BE2C (cell line): ENCODE results near the gene SNHG17.
A peak's percentile ranks its signal among the peaks of the same experiment; 100 is the strongest.

ENCODE experiments used
- DNase-seq: peaks from one replicate; pipeline ENCODE4 v3.0.0-alpha.2; 2020
- H3K27me3 ChIP-seq: fragments of 250-450 bp; sonication (Bioruptor Pico); 2 replicates; pipeline ENCODE4 v1.5.1; 2020; ENCODE audit warnings: mild to moderate bottlenecking
- H3K36me3 ChIP-seq: fragments of 250-450 bp; sonication (Bioruptor Pico); 2 replicates; pipeline ENCODE4 v1.5.1; 2020; ENCODE audit warnings: mild to moderate bottlenecking
- H3K4me1 ChIP-seq: fragments of 250-450 bp; sonication (Bioruptor Pico); 2 replicates; pipeline ENCODE4 v1.5.1; 2020
- H3K4me3 ChIP-seq: 2 replicates; pipeline ENCODE4 v1.5.1; 2011; ENCODE audit warnings: low read depth, low read length
- H3K9me3 ChIP-seq: fragments of 250-450 bp; sonication (Bioruptor Pico); 2 replicates; pipeline ENCODE4 v1.5.1; 2020
- TF ChIP-seq, protein P1 (sequence below): IDR thresholded peaks from 2 replicates; pipeline ENCODE4 v1.5.1; 2012; ENCODE audit warnings: mild to moderate bottlenecking, low read depth, low read length

SNHG17 gene

DNA sequence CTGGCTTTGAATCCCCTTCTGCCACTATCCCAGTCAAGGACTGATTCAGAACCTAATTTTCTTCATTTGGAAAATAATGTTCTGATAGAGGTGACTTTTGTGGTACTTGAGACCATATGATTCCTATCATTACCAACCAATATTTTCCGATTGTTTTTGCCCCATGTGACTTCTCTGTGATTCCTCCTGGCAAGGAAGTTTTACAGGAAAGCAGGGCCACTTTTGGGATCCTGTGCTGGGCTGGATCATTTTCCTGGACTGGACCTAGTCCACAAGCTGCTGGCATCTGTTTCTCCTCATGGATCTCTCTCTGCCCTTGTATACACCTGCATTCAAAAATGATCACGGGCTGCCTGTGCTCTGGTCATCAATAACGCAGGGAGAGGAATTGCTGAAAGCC, 13.9 kb upstream of the SNHG17 start:
- Histone ChIP-seq H3K27me3 (no peaks in the 10 kb centered on the region), H3K36me3 (peaks cover 10% of the 10 kb centered on the region), H3K4me1 (no peaks in the 10 kb centered on the region), H3K4me3 (no peak overlapping the region), H3K9me3 (no peaks in the 10 kb centered on the region)
- TF ChIP-seq, protein P1, sequence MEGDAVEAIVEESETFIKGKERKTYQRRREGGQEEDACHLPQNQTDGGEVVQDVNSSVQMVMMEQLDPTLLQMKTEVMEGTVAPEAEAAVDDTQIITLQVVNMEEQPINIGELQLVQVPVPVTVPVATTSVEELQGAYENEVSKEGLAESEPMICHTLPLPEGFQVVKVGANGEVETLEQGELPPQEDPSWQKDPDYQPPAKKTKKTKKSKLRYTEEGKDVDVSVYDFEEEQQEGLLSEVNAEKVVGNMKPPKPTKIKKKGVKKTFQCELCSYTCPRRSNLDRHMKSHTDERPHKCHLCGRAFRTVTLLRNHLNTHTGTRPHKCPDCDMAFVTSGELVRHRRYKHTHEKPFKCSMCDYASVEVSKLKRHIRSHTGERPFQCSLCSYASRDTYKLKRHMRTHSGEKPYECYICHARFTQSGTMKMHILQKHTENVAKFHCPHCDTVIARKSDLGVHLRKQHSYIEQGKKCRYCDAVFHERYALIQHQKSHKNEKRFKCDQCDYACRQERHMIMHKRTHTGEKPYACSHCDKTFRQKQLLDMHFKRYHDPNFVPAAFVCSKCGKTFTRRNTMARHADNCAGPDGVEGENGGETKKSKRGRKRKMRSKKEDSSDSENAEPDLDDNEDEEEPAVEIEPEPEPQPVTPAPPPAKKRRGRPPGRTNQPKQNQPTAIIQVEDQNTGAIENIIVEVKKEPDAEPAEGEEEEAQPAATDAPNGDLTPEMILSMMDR: no peak
- no peak for DNase-seq

DNA sequence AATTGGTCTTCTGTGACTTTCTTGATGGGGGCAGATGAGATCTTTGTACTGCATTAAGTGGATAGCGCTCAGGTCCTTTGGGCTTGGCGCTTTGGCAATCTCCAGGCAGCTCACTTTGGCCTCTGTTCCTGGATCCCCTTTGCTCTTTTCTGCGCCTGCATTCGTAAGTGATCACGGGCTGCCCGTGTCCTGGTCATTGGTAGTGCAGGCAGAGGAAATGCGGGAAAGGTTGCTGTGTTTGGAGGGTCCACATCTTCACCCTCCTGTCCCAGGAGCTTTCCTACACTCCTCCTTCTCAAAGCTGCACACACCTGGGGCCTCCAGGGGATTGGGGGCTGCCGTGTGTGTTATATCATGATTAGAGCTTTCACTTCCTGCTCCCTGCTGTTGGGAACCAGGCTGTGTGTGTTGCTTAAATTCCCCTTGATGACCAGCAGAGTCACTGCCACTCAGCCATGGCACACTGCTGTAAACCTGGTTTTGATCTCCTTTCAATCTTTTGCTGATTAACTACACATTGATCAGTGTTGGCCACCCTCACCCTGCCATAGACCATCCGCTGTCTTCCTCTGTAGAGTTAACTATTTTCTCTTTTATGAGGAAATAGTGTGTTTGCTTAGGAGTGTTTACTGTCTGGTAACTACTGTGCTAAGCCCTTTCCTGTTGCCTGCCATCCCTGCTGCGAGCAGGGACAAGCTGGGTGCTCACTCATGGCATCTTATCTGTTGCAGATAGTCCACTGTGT, 13.0 kb upstream of the SNHG17 start:
- Histone ChIP-seq H3K9me3 (no peaks in the 10 kb centered on the region), H3K27me3 (no peaks in the 10 kb centered on the region), H3K4me1 (no peaks in the 10 kb centered on the region), H3K4me3 (no peak overlapping the region), H3K36me3 (peaks cover 10% of the 10 kb centered on the region)
- TF ChIP-seq, protein P1: no peak
- no peak for DNase-seq

DNA sequence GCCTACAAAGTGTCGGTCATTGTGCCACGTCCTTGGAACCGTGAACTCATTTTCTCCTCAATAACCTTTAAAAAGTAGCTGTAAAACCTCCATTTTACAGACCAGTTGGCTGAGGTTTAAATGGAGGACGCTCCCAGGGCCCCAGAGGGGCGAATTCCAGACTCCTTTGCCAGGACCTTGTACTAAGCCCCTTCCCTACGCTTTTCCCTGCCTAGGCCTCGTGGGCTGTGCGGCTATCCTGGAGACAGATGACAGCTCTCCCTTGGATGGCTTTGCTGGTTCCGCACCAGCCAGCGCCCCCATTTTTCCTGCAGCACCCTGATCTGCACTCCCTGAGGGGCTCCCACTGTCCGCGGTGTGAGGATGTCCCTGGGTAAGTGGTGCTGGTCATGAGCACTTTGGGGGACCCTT, 12.1 kb upstream of the SNHG17 start:
- TF ChIP-seq, protein P1: no peak
- H3K4me3 ChIP-seq: peak overlapping the region; percentile 98
- no peaks in the 10 kb centered on the region for H3K4me1 ChIP-seq
- DNase-seq: no peak
- peaks cover 10% of the 10 kb centered on the region for H3K36me3 ChIP-seq
- H3K9me3 ChIP-seq: no peaks in the 10 kb centered on the region
- no peaks in the 10 kb centered on the region for H3K27me3 ChIP-seq

DNA sequence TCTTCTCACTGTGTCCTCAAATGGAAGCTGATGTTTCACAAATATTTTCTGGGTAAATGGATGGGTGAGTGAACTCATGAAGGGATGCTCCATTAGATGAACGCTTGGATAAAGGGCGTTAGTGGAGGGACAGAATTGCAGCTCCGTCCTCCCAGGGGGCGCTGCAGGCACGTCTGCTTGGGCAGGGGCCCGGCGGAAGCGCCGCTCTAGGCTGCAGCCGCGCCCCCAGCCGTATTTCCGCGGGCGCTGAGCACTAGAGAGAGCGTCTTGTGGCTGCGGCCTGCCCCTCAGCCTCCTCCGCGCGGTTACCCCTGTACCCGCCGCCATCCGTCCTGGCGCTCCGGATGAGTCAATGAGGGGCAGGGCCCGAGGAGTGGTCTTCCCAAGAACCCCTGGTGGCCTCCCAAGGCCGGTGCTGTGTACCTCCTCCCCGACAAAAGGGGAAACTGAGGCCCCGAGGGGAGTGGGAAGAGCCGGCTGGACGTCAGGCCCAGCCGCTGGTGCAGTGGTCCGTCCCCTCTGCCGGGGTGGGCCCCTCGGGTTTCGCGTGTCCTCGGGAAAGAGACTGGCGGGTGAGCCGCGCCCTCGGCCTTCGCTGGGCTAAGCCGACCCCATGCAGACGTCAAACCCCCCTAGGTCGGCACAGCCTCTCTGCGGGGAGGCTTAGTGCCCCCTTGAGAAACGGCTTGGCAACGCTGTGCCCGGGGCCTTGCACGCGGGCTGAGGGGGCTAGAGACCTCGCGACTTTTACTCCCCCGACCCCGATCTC, 11.5 kb upstream of the SNHG17 start:
- no peaks in the 10 kb centered on the region for H3K9me3 ChIP-seq
- peak; percentile 96 for DNase-seq
- peaks cover 10% of the 10 kb centered on the region for H3K36me3 ChIP-seq
- no peaks in the 10 kb centered on the region for H3K4me1 ChIP-seq
- no peaks in the 10 kb centered on the region for H3K27me3 ChIP-seq
- TF ChIP-seq, protein P1: peak; percentile 93
- H3K4me3 ChIP-seq: peak overlapping the region; percentile 98

DNA sequence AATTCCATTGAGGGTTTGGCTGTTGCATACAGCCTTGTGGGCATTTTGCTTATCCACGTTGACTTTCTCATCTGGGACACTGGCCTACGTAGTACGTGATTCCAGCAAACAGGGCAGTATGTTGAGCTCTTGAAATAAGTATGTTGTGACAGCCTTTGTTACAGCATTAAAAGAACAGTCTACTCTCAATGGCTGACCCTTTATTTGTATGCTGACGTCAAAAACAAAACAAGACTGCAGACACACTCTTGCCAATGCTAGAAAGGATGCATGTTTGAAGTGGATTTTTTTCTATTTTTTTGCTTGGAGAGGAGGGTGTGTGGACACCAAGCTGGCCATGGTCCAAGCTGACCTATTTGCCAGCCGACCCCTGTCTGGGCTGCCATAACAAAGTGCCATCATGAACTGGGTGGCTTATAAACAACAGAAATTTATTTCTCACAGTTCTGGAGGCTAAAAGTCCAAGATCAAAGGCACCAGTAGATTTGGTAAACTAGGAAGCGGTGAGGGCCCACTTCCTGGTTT, 10.8 kb upstream of the SNHG17 start:
- H3K4me1 ChIP-seq: no peaks in the 10 kb centered on the region
- TF ChIP-seq, protein P1: no peak
- H3K36me3 ChIP-seq: peaks cover 10% of the 10 kb centered on the region
- H3K27me3 ChIP-seq: no peaks in the 10 kb centered on the region
- no peak for DNase-seq
- 0 out of 2 replicates have a peak overlapping the region, but pooled peaks have one; percentile 98 for H3K4me3 ChIP-seq
- H3K9me3 ChIP-seq: no peaks in the 10 kb centered on the region
